ENCODE data around the gene CHGA.

CHGA gene

GRCh38 chr14:92942976-92943710 lies 20.2 kb downstream of the CHGA start:
- in situ Hi-C loops (cut with MboI; ENCODE audit: low sequenced_read_pairs): no loop called here

GRCh38 chr14:92943855-92944570 lies 21.1 kb downstream of the CHGA start:
- in situ Hi-C loops (cut with MboI; ENCODE audit: low sequenced_read_pairs): no loop called here

GRCh38 chr14:92944976-92945375 lies 22.0 kb downstream of the CHGA start:
- in situ Hi-C loops (cut with MboI; ENCODE audit: low sequenced_read_pairs): no loop called here

- in situ Hi-C loops (cut with MboI; ENCODE audit: low sequenced_read_pairs): no loop called here
Observed at GRCh38 chr14:92945544-92945943, 22.6 kb downstream of the CHGA start.

- in situ Hi-C loops (cut with MboI; ENCODE audit: low sequenced_read_pairs): no loop called here
Observed at GRCh38 chr14:92945959-92946846, 23.3 kb downstream of the CHGA start.

GRCh38 chr14:92946847-92947545 lies 24.0 kb downstream of the CHGA start:
- in situ Hi-C loops (cut with MboI; ENCODE audit: low sequenced_read_pairs): no loop called here

GRCh38 chr14:92948647-92949046 lies 25.7 kb downstream of the CHGA start:
- in situ Hi-C loops (cut with MboI; ENCODE audit: low sequenced_read_pairs): no loop called here

GRCh38 chr14:92949496-92950192 lies 26.7 kb downstream of the CHGA start:
- in situ Hi-C loops (cut with MboI; ENCODE audit: low sequenced_read_pairs): no loop called here

- in situ Hi-C loops (cut with MboI; ENCODE audit: low sequenced_read_pairs): no loop called here
Observed at GRCh38 chr14:92950193-92950540, 27.2 kb downstream of the CHGA start.

- in situ Hi-C loops (cut with MboI; ENCODE audit: low sequenced_read_pairs): no loop called here
Observed at GRCh38 chr14:92950773-92951172, 27.8 kb downstream of the CHGA start.

GRCh38 chr14:92951261-92951660 lies 28.3 kb downstream of the CHGA start:
- in situ Hi-C loops (cut with MboI; ENCODE audit: low sequenced_read_pairs): no loop called here

- in situ Hi-C loops (cut with MboI; ENCODE audit: low sequenced_read_pairs): no loop called here
Observed at GRCh38 chr14:92951912-92952471, 29.0 kb downstream of the CHGA start.

GRCh38 chr14:92952481-92953298 lies 29.7 kb downstream of the CHGA start:
- in situ Hi-C loops (cut with MboI; ENCODE audit: low sequenced_read_pairs): no loop called here

- in situ Hi-C loops (cut with MboI; ENCODE audit: low sequenced_read_pairs): no loop called here
Observed at GRCh38 chr14:92953526-92953925, 30.6 kb downstream of the CHGA start.

- in situ Hi-C loops (cut with MboI; ENCODE audit: low sequenced_read_pairs): no loop called here
Observed at GRCh38 chr14:92954933-92955332, 32.0 kb downstream of the CHGA start.

GRCh38 chr14:92955381-92955780 lies 32.4 kb downstream of the CHGA start:
- in situ Hi-C loops (cut with MboI; ENCODE audit: low sequenced_read_pairs): no loop called here

GRCh38 chr14:92956961-92957360 lies 34.0 kb downstream of the CHGA start:
- in situ Hi-C loops (cut with MboI; ENCODE audit: low sequenced_read_pairs): no loop called here

- in situ Hi-C loops (cut with MboI; ENCODE audit: low sequenced_read_pairs): no loop called here
Observed at GRCh38 chr14:92958373-92959188, 35.6 kb downstream of the CHGA start.
